ENCODE measurements around the gene XKR8.

The XKR8 gene

GRCh38 chr1:27931759-27932158, 28.0 kb upstream of the XKR8 start:
- H3K4me3 ChIP-seq (ENCODE audit: low read length), result no peak overlapping the region
- TF ChIP-seq, protein P1, sequence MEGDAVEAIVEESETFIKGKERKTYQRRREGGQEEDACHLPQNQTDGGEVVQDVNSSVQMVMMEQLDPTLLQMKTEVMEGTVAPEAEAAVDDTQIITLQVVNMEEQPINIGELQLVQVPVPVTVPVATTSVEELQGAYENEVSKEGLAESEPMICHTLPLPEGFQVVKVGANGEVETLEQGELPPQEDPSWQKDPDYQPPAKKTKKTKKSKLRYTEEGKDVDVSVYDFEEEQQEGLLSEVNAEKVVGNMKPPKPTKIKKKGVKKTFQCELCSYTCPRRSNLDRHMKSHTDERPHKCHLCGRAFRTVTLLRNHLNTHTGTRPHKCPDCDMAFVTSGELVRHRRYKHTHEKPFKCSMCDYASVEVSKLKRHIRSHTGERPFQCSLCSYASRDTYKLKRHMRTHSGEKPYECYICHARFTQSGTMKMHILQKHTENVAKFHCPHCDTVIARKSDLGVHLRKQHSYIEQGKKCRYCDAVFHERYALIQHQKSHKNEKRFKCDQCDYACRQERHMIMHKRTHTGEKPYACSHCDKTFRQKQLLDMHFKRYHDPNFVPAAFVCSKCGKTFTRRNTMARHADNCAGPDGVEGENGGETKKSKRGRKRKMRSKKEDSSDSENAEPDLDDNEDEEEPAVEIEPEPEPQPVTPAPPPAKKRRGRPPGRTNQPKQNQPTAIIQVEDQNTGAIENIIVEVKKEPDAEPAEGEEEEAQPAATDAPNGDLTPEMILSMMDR (conservative IDR thresholded peaks at IDR 0.05; ENCODE audit: low read depth, low read length), result no peak
- DNase-seq (ENCODE audit: low read depth), result no peak

GRCh38 chr1:27934818-27935549, 24.8 kb upstream of the XKR8 start, which contains the start of gene SMPDL3B:
Gene SMPDL3B (plus strand): TSS chr1:27935000. CDS start chr1:27935184, 184 bp downstream.
- no peak for DNase-seq (ENCODE audit: low read depth)
- TF ChIP-seq, protein P1 (conservative IDR thresholded peaks at IDR 0.05; ENCODE audit: low read depth, low read length), result peak; percentile 16
- peak within 1 kb of the TSS; percentile 49 for H3K4me3 ChIP-seq (ENCODE audit: low read length)

DNA sequence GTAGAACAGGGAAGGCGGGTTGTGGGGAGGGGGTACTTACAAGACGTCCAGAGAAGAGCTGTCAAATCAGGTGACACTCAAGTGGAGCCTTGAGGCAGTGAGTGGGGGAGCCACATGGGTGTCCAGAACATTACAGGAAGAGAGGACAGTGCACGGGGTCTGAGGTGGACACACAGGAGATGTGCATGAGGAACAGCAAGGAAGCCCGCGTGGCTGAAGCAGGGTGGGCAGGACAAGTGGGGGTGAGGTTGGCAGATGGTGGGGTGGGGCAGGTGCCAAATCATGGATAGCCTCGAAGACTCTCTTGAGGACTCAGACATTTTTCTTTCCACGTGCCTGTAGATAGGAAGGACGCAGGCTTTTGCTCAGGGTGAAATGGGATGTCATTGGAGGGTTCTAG, 24.1 kb upstream of the XKR8 start:
- TF ChIP-seq, protein P1 (conservative IDR thresholded peaks at IDR 0.05; ENCODE audit: low read depth, low read length), result no peak
- DNase-seq (ENCODE audit: low read depth), result no peak
- H3K4me3 ChIP-seq (ENCODE audit: low read length), result peak overlapping the region; percentile 49

GRCh38 chr1:27936370-27936769, 23.4 kb upstream of the XKR8 start:
- H3K4me3 ChIP-seq (ENCODE audit: low read length), result no peak overlapping the region
- TF ChIP-seq, protein P1 (conservative IDR thresholded peaks at IDR 0.05; ENCODE audit: low read depth, low read length), result no peak
- no peak for DNase-seq (ENCODE audit: low read depth)

DNA sequence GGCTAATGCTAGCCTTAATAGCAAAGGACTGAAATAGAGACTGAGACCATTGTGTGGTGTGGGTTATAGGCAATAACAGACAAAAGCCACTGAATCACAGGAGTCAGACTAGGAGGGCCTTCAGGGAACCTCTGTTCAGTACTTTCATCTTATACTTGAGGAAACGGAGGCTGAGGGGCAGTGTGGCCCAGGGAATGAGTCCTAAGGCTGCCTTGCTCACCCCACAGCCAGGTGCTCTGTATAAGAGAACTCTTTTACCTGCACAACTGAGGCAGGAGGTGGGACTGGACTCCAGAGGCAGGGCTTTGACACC, 22.3 kb upstream of the XKR8 start:
- H3K4me3 ChIP-seq (ENCODE audit: low read length), result no peak overlapping the region
- TF ChIP-seq, protein P1 (conservative IDR thresholded peaks at IDR 0.05; ENCODE audit: low read depth, low read length), result no peak
- DNase-seq (ENCODE audit: low read depth), result no peak

GRCh38 chr1:27938488-27938887, 21.3 kb upstream of the XKR8 start:
- H3K4me3 ChIP-seq (ENCODE audit: low read length), result no peak overlapping the region
- DNase-seq (ENCODE audit: low read depth), result no peak
- TF ChIP-seq, protein P1 (conservative IDR thresholded peaks at IDR 0.05; ENCODE audit: low read depth, low read length), result no peak

- TF ChIP-seq, protein P1 (conservative IDR thresholded peaks at IDR 0.05; ENCODE audit: low read depth, low read length), result peak; percentile 51
- no peak overlapping the region for H3K4me3 ChIP-seq (ENCODE audit: low read length)
- DNase-seq (ENCODE audit: low read depth), result no peak
Measured at GRCh38 chr1:27940297-27940696, 19.5 kb upstream of the XKR8 start.
